ENCODE results near the gene ATXN10.
"Not testable (repeated sequence)": the region's sequence is repeated elsewhere in the genome, so short reads cannot be mapped to it uniquely, and the experiment has no call there.

The ATXN10 gene

GRCh38 chr22:45644714-45645113 lies 26.9 kb upstream of the ATXN10 start:
- DNase-seq (ENCODE audit: low read depth, low spot score): no peak

DNA sequence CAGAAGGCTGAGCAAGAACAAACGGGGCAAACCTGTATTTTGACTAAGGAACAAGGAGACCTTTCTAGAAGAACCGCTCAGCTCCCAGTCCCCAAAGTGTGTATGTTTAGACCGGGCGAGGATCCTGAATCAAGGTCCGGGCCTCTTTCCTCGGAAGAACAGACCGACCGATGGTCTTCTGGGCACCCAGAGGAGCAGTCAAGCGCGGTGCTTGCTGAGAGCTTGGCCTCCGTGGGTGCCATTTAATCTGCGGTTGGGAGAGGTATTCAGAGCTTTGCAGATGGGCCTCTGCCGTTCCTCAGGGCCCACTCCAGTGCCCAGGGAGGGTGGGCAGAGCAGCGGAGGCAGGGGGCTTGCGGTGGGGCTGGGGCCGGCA lies 26.5 kb upstream of the ATXN10 start:
- DNase-seq (ENCODE audit: low read depth, low spot score): no peak

DNA sequence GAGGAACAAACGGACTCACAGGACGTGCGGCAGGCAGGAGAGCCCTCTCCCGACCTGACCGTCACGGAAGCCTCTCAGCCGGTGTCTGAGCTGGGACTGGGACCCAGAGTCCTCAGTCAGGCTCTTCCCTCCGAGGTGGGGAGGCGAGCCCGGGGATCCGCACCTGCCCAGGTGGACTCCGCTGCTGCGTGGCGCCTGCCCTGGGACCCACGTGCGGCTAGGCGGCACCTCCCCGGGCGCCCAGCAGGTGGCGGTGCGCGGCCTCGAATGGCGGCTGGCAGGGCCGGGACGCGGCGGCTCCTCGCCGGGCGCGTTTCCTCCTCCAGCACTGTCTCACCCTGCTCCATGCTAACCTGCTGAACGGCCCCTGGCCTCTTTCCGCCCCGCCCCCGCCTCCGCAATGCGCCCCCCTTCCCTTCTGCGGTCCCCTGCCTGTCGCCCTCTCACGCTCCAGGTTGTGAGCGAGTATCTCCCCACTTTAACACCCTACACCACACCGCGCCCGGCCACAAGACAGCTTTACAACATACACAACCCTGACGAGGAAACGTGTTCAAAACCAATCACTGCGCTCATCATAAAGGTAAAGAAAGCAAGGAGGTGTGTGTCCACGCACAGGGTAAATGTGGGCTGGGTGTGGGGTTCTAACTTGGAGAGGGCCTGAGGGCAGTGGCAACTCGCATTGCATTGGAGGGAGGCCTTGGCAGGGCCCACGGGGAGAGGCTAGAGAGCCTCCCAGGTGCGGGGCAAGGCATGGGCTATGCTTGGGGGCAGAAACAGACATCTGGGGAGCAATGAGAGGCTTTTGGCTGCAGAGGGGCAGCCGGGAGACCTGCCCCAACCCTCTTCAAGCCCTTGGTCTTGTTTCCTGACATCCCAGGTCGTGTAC lies 25.9 kb upstream of the ATXN10 start:
- DNase-seq (ENCODE audit: low read depth, low spot score): no peak

DNA sequence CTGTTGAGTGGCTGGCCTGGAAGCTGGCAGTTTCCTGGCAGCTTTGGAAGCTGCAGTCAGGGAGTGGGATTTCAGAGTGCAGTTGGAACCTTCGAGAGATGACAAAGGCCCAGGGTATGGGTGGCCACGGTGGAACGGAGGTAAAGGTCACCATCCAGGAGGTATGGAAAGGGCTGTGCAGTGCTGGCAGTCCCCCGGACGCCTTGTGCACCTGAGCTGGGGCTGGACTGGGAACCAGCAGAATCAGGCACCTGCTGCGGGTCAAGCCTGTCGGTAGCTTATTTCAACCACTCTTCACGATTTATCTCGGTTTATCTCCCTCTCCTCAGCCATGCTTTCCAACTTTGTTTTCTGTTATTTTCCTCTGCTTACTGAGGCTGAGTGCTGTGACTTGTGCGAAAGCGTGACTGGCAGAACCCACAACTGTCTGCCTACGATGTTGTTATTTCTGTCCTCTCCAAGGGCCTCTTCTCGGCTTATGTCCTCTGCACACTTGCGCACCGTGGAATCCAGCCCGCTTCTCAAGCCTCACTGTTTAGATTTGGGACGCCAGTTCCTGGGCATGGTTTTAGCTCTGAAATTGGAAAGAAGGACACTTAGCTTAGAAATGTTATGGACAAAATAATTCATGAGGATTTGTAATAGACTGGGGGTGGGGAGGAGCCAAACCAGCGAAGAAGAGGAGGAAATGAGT lies 24.0 kb upstream of the ATXN10 start:
- no peak for DNase-seq (ENCODE audit: low read depth, low spot score)

DNA sequence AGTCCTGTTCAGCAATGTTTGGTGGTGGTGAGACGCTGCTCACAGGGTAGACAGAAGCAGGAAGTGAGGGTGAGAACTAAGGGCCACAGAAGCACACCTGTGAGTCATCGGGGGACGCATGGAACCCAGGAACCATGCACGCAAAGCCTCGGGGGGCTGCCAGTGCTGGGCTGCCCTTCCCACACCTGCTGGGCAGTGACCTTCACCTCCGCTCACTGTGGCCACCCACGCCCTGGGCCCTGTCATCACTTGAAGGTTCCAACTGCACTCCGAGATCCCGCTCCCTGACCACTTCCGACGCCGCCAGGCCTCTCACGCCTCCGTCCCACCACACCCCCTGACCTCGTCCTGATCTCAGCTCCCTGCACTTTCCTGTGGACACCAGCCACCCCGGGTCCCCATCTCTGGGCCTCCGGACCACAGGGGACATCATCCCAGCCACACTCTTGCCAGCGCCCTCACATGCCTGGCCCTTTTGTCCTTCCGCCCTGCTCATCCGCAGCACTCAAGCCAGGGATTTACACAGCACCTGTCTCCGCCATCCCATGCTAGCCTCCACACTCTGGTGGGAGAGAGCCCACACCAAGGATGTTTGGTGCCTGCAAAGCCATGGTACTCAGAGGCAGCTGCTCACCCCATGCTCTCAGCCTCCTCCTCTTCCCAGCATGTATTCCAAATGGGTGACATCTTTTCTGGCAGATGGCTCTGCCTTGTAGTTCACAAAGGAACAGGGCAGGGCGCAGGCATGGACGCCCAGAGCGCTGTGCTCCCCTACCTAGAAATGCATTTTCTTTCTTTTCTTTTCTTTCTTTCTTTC lies 23.1 kb upstream of the ATXN10 start:
- no peak for DNase-seq (ENCODE audit: low read depth, low spot score)

DNA sequence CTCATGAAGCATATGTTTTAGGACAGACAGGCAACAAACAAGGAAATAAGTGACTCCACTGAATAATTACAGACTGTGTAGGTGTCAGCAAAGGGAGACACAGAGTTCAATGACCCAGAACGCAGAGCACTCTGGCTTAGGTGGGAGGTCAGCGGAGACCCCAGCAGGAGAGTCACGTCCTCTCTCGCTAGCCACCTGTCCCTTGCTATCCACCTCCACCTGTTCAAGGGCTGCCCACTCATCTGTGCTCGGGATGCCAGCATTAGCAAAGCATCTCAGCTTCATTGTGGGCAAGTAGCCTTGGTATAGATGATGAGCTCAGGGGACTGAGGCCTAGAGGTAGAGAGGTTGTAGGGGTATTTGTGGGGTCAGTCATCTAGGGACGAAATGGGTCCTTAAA lies 21.8 kb upstream of the ATXN10 start:
- no peak for DNase-seq (ENCODE audit: low read depth, low spot score)

DNA sequence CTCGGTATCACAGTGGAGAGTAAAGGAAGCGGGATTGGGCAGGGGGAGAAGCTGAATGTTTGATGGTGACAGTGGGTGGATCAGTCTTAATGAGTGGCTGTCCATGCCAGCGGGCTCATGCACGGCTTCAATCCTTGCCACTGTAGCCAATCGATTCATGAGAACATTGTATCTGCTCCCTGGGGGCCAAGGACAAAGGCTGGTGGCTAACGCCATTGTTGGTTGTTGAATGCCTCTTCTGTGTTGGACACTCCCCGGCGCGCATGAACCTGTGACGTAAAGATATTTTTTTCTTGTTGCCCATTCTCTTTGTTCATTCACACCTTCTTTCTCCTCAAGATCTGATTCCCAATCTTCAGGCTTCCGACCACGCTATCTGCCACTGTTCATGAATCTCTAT lies 20.9 kb upstream of the ATXN10 start:
- DNase-seq (ENCODE audit: low read depth, low spot score): no peak

- DNase-seq (ENCODE audit: low read depth, low spot score): no peak
These were observed 19.6 kb upstream of the ATXN10 start for GRCh38 chr22:45651931-45652528.

DNA sequence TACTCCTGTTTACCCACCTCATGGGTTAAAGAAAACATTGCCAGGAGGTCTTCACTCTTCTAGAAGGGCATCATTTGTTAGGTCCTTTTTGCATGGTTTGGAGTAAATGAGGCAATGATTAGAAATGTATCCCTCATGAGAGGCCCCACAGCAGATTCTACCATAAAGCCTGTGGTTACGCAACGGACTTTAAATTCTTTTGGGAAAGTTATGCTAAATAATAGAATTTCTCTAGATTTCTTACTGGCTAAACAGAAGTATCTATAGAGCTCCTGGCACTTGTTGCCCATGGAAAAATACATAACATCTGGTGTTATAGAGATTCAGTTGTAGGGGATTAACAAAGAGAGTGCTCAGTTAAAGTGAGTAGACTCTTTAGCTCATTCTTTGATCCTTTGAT lies 15.1 kb upstream of the ATXN10 start:
- DNase-seq (ENCODE audit: low read depth, low spot score): no peak

DNA sequence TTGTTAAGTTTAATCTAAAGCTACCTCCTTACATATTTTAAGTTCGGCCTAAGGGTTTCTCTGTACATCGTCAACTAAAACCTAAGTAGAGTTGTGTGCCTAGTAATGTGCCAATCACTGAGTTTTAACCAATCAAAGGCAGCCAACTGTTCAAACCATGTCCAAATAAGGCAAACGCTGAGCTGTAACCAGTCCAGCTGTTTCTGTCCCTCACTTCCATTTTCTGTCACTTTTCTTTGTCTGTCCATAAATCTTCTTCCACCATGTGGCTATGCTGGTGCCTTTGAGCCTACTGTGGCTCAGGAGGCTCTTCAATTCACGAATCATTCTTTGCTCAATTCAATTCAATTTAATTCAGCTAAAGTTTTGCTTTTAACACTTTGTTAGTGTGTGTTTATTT lies 13.9 kb upstream of the ATXN10 start:
- no peak for DNase-seq (ENCODE audit: low read depth, low spot score)

DNA sequence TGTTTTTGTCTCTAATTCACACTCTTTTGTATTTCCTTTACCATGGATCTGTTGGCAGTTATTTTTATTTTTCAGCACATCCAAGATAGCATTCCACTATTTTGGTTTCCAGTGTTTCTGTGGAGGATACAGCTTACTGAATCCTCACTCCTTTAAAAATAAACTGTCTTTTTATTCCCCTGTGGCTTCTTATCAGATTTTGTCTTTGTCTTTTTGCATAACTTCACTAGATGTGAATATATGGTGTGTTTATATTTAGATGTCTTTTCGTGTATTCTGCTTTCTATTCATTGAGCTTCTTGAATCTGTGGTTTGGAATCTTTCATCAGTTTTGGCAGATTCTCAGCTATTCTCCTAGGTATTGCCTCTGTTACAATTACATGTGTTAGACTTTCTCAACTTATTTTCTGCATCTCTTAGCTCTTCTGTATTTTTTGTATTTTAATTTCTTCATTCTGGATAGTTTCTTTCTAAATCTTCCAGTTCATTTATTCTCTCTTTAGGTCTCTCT lies 7.4 kb upstream of the ATXN10 start:
- no peak for DNase-seq (ENCODE audit: low read depth, low spot score)

- no peak for DNase-seq (ENCODE audit: low read depth, low spot score)
These were observed 4.1 kb upstream of the ATXN10 start for GRCh38 chr22:45667486-45667885.

DNA sequence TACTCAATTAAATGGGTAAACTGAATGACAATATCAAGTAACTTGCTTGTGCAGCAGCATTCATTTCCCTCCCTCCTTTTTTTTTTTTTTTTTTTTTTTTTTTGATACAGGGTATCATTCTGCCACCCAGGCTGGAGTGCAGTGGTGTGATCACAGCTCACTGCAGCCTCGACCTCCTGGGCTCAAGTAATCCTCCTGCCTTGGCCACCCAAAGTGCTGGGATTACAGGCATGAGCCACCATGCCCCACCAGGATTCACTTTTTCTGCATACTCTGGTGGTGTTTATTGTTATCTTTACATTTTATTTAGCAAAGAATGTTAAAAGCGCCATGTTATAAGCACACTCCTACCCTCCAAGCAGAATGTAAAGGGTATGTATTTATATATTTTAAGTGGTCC lies 1.3 kb upstream of the ATXN10 start:
- DNase-seq (ENCODE audit: low read depth, low spot score): not testable (repeated sequence)

- no peak for DNase-seq (ENCODE audit: low read depth, low spot score)
These were observed 452 bp upstream of the ATXN10 start for GRCh38 chr22:45670981-45671782.

DNA sequence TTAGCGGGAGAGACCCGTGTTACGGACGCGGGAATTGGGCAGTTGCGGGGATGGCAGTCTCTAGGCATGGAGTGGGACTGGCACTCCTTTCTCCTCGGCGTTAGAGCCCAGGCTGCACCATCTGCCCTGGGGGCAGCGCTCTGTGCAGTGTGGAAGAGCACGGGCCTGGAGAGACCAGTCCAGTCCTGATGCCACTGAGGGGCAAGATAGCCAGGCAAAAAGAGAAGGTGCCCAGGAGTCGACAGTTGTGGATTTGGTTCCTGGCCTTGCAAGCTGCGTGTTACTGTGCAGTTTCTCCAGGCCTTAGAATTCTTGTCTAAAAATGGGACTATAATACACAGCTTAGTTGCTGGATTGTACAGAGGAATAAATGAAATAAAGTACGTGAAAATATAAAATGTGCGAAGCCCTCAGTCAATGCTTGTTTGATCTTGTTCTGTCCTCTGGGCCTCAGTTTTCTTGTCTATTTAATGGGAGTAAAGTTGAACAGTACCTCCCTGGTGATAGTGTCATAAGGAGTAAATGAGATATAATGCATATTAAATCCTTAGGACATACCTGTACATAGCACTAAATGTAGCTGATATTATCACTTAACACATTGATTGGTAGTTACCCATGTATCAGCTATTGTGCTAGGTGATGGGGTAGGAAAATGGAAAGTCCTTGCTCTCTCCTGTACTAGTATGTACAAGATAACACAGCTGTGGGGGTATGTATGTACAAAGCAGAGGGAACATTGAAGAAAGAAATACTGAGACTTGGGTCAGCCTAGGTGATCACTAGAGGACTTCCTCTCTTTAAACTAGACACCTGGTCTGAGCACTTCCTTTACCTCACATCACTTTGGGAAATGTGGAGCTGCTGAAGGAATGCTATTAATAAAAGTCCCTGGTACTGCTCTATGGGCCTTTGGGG lies 1.2 kb downstream of the ATXN10 start:
- DNase-seq (ENCODE audit: low read depth, low spot score): no peak

DNA sequence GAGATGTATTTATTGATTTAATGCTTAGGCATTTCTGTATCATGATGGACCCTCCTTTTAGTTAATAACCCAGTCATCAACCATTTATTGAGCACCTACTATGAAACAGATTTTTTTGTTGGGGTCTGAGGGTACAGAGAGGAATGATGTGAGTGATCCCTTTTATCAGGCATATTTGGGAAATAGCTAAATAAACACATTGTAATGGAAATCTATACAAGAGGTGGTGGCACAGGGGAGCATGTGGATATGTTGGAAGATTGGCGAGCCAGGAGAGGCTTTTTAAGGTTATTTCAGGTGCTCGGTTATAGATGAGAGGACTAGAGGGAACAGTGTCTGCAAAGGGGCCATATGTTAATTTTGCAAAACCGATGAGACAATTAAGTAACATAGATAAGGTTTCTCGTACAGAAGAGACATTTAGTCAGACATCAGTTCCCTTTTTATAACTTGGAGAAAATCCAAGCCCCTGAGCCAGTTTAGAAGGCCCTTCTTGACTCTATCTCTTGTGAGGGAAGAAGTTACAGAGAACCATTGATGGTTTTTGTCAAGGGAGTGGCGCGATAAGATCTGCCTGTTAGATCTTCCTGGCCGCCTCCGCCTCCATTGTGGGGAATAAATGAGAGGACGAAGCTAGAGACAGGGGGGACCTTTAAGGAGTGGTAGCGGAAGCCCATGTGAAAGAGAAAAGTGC lies 2.0 kb downstream of the ATXN10 start:
- DNase-seq (ENCODE audit: low read depth, low spot score): no peak

DNA sequence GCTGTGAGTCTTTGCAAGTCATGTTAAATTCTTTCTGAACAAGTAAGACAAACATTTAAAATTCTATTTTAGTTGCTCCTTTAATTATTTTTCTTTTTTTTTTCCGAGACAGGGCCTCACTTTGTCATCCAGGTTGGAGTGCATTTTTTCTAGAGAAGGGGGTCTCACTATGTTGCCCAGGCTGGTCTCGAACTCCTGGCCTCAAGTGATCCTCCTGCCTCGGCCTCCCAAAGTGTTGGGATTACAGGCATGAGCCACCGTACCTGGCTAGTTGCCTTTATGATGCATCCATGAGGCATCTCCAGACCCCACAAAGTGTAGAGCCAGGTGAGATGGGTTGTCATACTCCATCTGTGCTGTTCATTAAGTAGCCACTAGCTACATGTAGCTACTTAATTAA lies 4.4 kb downstream of the ATXN10 start:
- DNase-seq (ENCODE audit: low read depth, low spot score): no peak

DNA sequence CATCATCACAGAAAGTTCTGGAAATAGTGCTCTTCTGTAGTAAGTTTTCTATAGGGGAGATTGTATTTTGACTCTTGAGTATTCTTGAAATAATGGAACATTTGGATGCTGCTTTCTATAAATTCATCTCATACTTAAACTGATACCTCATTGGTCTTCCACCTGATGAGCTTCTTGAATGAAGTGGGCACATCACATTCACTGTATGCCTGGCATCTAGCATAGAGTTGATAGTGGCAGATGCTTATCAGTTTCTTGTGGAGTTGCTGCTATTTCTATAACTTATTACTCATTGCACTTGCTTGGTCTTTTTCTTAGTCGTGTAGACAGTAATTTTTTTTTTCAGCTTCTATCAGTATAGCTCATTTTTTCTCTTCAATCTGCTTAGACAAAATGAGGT lies 5.4 kb downstream of the ATXN10 start:
- DNase-seq (ENCODE audit: low read depth, low spot score): no peak
